IMR-90 (cell line): ENCODE measurements around the gene LPAR1. TPM values are rescaled to one million over a fixed set of nuclear protein-coding genes. Genes with fewer than 3 reads are reported as not detected.

ENCODE experiments used
- ATAC-seq: fragments of 200-7000 bp; cut with Tn5 transposase; 2 replicates; pipeline ENCODE4 v1.9.1; 2020; ENCODE audit warnings: low read depth, mild to moderate bottlenecking, moderate library complexity
- BruUV-seq: library from RNA; stranded (reverse); fragments of 400-500 nt; replicated peaks from 2 replicates; lab custom pipeline; 2021; lab: Mats Ljungman, UMichigan
- CTCF ChIA-PET: fragments of 300-600 bp; formaldehyde crosslinking; extraction: SDS; loops from one replicate; lab custom pipeline; 2021; ENCODE audit warnings: antibody characterized with exemption; lab: Yijun Ruan, JAX
- POLR2A ChIA-PET: fragments of 300-600 bp; sonication (Branson Sonifier 250); formaldehyde crosslinking; loops from one replicate; lab custom pipeline; 2022; ENCODE audit warnings: antibody characterized with exemption; ENCODE audit not compliant: unreplicated experiment; lab: Charles Lee
- DNase-seq: peaks from one replicate; pipeline ENCODE4 v3.0.0; 2013
- H2AFZ ChIP-seq: replicated peaks from 2 replicates; pipeline ENCODE3; 2013; ENCODE audit warnings: low read length, mild to moderate bottlenecking; ENCODE audit not compliant: poor library complexity
- H2AK5ac ChIP-seq: 2 replicates; pipeline ENCODE4 v1.6.1; 2013; ENCODE audit warnings: low read depth, low read length, inconsistent platforms
- H2AK9ac ChIP-seq: replicated peaks from 2 replicates; pipeline ENCODE3; 2013; ENCODE audit warnings: mild to moderate bottlenecking, low read depth, low read length, moderate library complexity; ENCODE audit not compliant: poor library complexity
- H2BK120ac ChIP-seq: 2 replicates; pipeline ENCODE4 v1.6.1; 2013; ENCODE audit warnings: low read depth, low read length, inconsistent platforms
- H2BK15ac ChIP-seq: 3 replicates; pipeline ENCODE4 v1.6.1; 2013; ENCODE audit warnings: low read depth, low read length, inconsistent platforms
- H2BK20ac ChIP-seq: 2 replicates; pipeline ENCODE4 v1.6.1; 2013; ENCODE audit warnings: low read depth, mild to moderate bottlenecking, inconsistent platforms, low read length, moderate library complexity
- H2BK5ac ChIP-seq: 2 replicates; pipeline ENCODE4 v1.6.1; 2013; ENCODE audit warnings: mild to moderate bottlenecking, low read depth, low read length, inconsistent platforms; ENCODE audit not compliant: poor library complexity, severe bottlenecking
- H3K14ac ChIP-seq: replicated peaks from 2 replicates; pipeline ENCODE4 v1.6.1; 2013; ENCODE audit warnings: low read depth, low read length, inconsistent platforms
- H3K18ac ChIP-seq: 2 replicates; pipeline ENCODE4 v1.6.1; 2013; ENCODE audit warnings: low read depth, low read length, control low read depth
- H3K23ac ChIP-seq: 2 replicates; pipeline ENCODE4 v1.6.1; 2013; ENCODE audit warnings: low read depth, low read length, inconsistent platforms
- H3K27ac ChIP-seq: 2 replicates; pipeline ENCODE4 v1.5.1; 2013; ENCODE audit warnings: mild to moderate bottlenecking, control low read depth, low read length; ENCODE audit not compliant: insufficient read depth
- H3K27me3 ChIP-seq: 2 replicates; pipeline ENCODE4 v1.6.1; 2013; ENCODE audit warnings: low read length; ENCODE audit not compliant: control insufficient read depth, insufficient read depth
- H3K36me3 ChIP-seq: 2 replicates; pipeline ENCODE4 v1.6.1; 2013; ENCODE audit warnings: low read length, mixed read lengths; ENCODE audit not compliant: control insufficient read depth, insufficient read depth
- H3K4ac ChIP-seq: 2 replicates; pipeline ENCODE4 v1.6.1; 2013; ENCODE audit warnings: low read depth, low read length, inconsistent platforms
- H3K4me1 ChIP-seq: 2 replicates; pipeline ENCODE4 v1.6.1; 2013; ENCODE audit warnings: low read length, mixed read lengths; ENCODE audit not compliant: control insufficient read depth, insufficient read depth
- H3K4me2 ChIP-seq: 2 replicates; pipeline ENCODE4 v1.6.1; 2013; ENCODE audit warnings: low read depth, mild to moderate bottlenecking, control low read depth, low read length, moderate library complexity
- H3K4me3 ChIP-seq: 2 replicates; pipeline ENCODE4 v1.5.1; 2013; ENCODE audit warnings: low read depth, mild to moderate bottlenecking, control low read depth, low read length, moderate library complexity; ENCODE audit not compliant: insufficient read depth
- H3K56ac ChIP-seq: 2 replicates; pipeline ENCODE4 v1.6.1; 2013; ENCODE audit warnings: low read length, inconsistent platforms; ENCODE audit not compliant: insufficient read depth; ENCODE audit errors: extremely low read depth
- H3K79me1 ChIP-seq, 2 experiments: 2 replicates each; pipeline ENCODE4 v1.6.1; 2013; ENCODE audit warnings: low read length in 2 of 2, inconsistent platforms in 1 of 2, low read depth in 1 of 2
- H3K9ac ChIP-seq: 2 replicates; pipeline ENCODE4 v1.6.1; 2013; ENCODE audit warnings: low read depth, low read length, control low read depth
- H3K9me1 ChIP-seq: 2 replicates; pipeline ENCODE4 v1.6.1; 2013; ENCODE audit warnings: low read length, inconsistent platforms; ENCODE audit not compliant: insufficient read depth
- H3K9me3 ChIP-seq: 2 replicates; pipeline ENCODE4 v1.6.1; 2013; ENCODE audit warnings: low read length; ENCODE audit not compliant: control insufficient read depth, insufficient read depth
- H4K20me1 ChIP-seq: 2 replicates; pipeline ENCODE4 v1.6.1; 2013; ENCODE audit warnings: low read length, inconsistent platforms; ENCODE audit not compliant: insufficient read depth
- H4K5ac ChIP-seq: 2 replicates; pipeline ENCODE4 v1.6.1; 2013; ENCODE audit warnings: mild to moderate bottlenecking, low read depth, low read length, control low read depth
- H4K8ac ChIP-seq, 2 experiments: 2 replicates each; pipeline ENCODE4 v1.6.1; 2013; ENCODE audit warnings: low read depth in 2 of 2, low read length in 2 of 2, control low read depth in 1 of 2, inconsistent platforms in 1 of 2
- H4K91ac ChIP-seq: 2 replicates; pipeline ENCODE4 v1.6.1; 2013; ENCODE audit warnings: low read depth, low read length, inconsistent platforms; ENCODE audit not compliant: insufficient read depth
- BHLHE40 ChIP-seq: fragments of 150-350 bp; IDR thresholded peaks from 2 replicates; pipeline ENCODE4 v1.6.1; 2016; ENCODE audit warnings: mild to moderate bottlenecking, low read depth, low read length
- CEBPB ChIP-seq: IDR thresholded peaks from 2 replicates; pipeline ENCODE4 v1.6.1; 2012; ENCODE audit warnings: low read depth, low read length, improper control_type of control experiment
- CHD1 ChIP-seq: IDR thresholded peaks from 2 replicates; pipeline ENCODE4 v1.6.1; 2012; ENCODE audit warnings: low read depth, low read length, improper control_type of control experiment
- CTCF ChIP-seq: conservative IDR thresholded peaks from 2 replicates; pipeline ENCODE4 v1.5.1; 2012; ENCODE audit warnings: mild to moderate bottlenecking, low read depth, low read length, improper control_type of control experiment
- FOS ChIP-seq: fragments of 150-350 bp; IDR thresholded peaks from 2 replicates; pipeline ENCODE4 v1.6.1; 2016; ENCODE audit warnings: low read depth, low read length
- MAFK ChIP-seq: IDR thresholded peaks from 2 replicates; pipeline ENCODE4 v1.6.1; 2012; ENCODE audit warnings: low read depth, low read length, improper control_type of control experiment
- MAZ ChIP-seq: IDR thresholded peaks from 2 replicates; pipeline ENCODE4 v1.6.1; 2012; ENCODE audit warnings: low read depth, mild to moderate bottlenecking, low read length, improper control_type of control experiment, moderate library complexity, borderline replicate concordance
- MXI1 ChIP-seq: IDR thresholded peaks from 2 replicates; pipeline ENCODE4 v1.6.1; 2012; ENCODE audit warnings: low read depth, mild to moderate bottlenecking, low read length, moderate library complexity, borderline replicate concordance
- NFE2L2 ChIP-seq: fragments of 150-350 bp; IDR thresholded peaks from 2 replicates; pipeline ENCODE4 v1.6.1; 2016; ENCODE audit warnings: low read depth, mild to moderate bottlenecking, low read length
- POLR2A ChIP-seq: IDR thresholded peaks from 2 replicates; pipeline ENCODE4 v1.6.1; 2012; ENCODE audit warnings: mild to moderate bottlenecking, low read depth, low read length
- RAD21 ChIP-seq: IDR thresholded peaks from 2 replicates; pipeline ENCODE4 v1.6.1; 2012; ENCODE audit warnings: low read length, improper control_type of control experiment
- RCOR1 ChIP-seq: IDR thresholded peaks from 2 replicates; pipeline ENCODE4 v1.6.1; 2012; ENCODE audit warnings: mild to moderate bottlenecking, low read length, improper control_type of control experiment; ENCODE audit not compliant: insufficient replicate concordance
- RFX5 ChIP-seq: IDR thresholded peaks from 2 replicates; pipeline ENCODE4 v1.8.0; 2012; ENCODE audit warnings: low read depth, mild to moderate bottlenecking, low read length, moderate library complexity
- SMC3 ChIP-seq: fragments of 150-350 bp; IDR thresholded peaks from 2 replicates; pipeline ENCODE4 v1.6.1; 2016; ENCODE audit warnings: low read depth, mild to moderate bottlenecking, antibody characterized with exemption, low read length, moderate library complexity
- USF2 ChIP-seq: fragments of 150-350 bp; IDR thresholded peaks from 2 replicates; pipeline ENCODE4 v1.6.1; 2017; ENCODE audit warnings: mild to moderate bottlenecking, antibody characterized with exemption, low read length, low read depth
- WGBS, 2 experiments: methylation state at CpG; one replicate each; pipeline versions ENCODE4 v1.1.5 to v1.1.7; 2013; ENCODE audit warnings: missing lambda C conversion rate in 2 of 2; ENCODE audit not compliant: insufficient read length in 1 of 2; ENCODE audit errors: extremely low coverage in 2 of 2; 5-methylcytosine and 5-hydroxymethylcytosine counted together
- dilution Hi-C: fragments of 300-500 bp; cut with HindIII; formaldehyde crosslinking; loops from one replicate; pipeline ENCODE4 v1.14.3; 2018; ENCODE audit warnings: low sequenced_read_pairs; ENCODE audit not compliant: unreplicated experiment
- in situ Hi-C: fragments of 300-500 bp; cut with MboI; formaldehyde crosslinking; loops from 3 replicates; pipeline ENCODE4 v1.14.3; 2019; ENCODE audit warnings: low sequenced_read_pairs, inconsistent platforms, mixed read lengths
- intact Hi-C: fragments of 100-400 bp; cut with micrococcal nuclease; formaldehyde crosslinking; loops from 2 replicates; pipeline ENCODE4 v1.10.0; 2022
- polyA plus RNA-seq, 3 experiments: library from polyadenylated mRNA; depleted of rRNA; stranded (reverse); fragments of >200 nt; gene quantifications; 2 replicates each; pipeline ENCODE4 v1.2.3, GENCODE V29; 2012; ENCODE audit warnings: low replicate concordance in 1 of 3
- total RNA-seq: library from RNA; depleted of rRNA; stranded (reverse); fragments of >200 nt; gene quantifications from 2 replicates; pipeline ENCODE4 v1.2.3, GENCODE V29; 2012

LPAR1 gene
- total and polyA plus RNA-seq, 2 of the 4 experiments (the other 2 are of a cell fraction): 171 to 315 TPM

- H3K4me2 ChIP-seq: peak overlapping the region; percentile 63; the same call in 1 of the 2 replicates
- ATAC-seq (peak; percentile 18), DNase-seq (peak; percentile 90)
- peak overlapping the region; percentile 90 for H2BK15ac ChIP-seq
- peak overlapping the region; percentile 92 for H4K5ac ChIP-seq
- H2AK9ac ChIP-seq: peak overlapping the region; percentile 85
- in situ Hi-C loops (loop anchor here (25.0 kb wide), 1 partner anchor 282 kb away; no protein-coding TSS in a partner anchor), dilution Hi-C loops (no loop called here), intact Hi-C loops (loop anchor here (5.0 to 10.0 kb wide), 3 partner anchors 122 to 375 kb away; no protein-coding TSS in a partner anchor)
- H4K91ac ChIP-seq: peak overlapping the region; percentile 98
- H4K20me1 ChIP-seq: peaks cover 21% of the 10 kb centered on the region; the same call in 1 of the 2 replicates
- H3K9me1 ChIP-seq: peaks cover 23% of the 10 kb centered on the region
- peak overlapping the region; percentile 93 for H2BK120ac ChIP-seq
- H3K79me1 ChIP-seq: peaks cover 30 to 73% of the 10 kb centered on the region in 2 experiments
- peak overlapping the region; percentile 95; the same call in 1 of the 2 replicates for H3K56ac ChIP-seq
- H3K36me3 ChIP-seq: peaks cover 11% of the 10 kb centered on the region
- peak overlapping the region; percentile 37 to 88 for H4K8ac ChIP-seq
- ChIA-PET POLR2A (interaction anchor here (0.8 kb wide), 1 partner anchor 76 kb away, joined by 3 read pairs; no protein-coding TSS in a partner anchor), CTCF (interaction anchor here (0.7 to 0.8 kb wide), 2 partner anchors 35 to 43 kb away, joined by 3 read pairs; no protein-coding TSS in a partner anchor)
- 60% methylated on average over 1 of the region's 3 CpGs; no CpG with 5 or more reads in 1 of the 2 experiments for WGBS, 2 experiments
- H2BK20ac ChIP-seq: peak overlapping the region; percentile 70
- no peaks in the 10 kb centered on the region for H3K9me3 ChIP-seq
- peak overlapping the region; percentile 100 for H2BK5ac ChIP-seq
- peak overlapping the region; percentile 76 for H3K9ac ChIP-seq
- H3K18ac ChIP-seq: peak overlapping the region; percentile 89
- H3K4ac ChIP-seq: peak overlapping the region; percentile 99
- BruUV-seq: no TSS peak
- peak overlapping the region; percentile 91 for H3K14ac ChIP-seq
- H2AK5ac ChIP-seq: peak overlapping the region; percentile 93
- peak overlapping the region; percentile 94 for H3K23ac ChIP-seq
- no peaks in the 10 kb centered on the region for H3K27me3 ChIP-seq
- H2AFZ ChIP-seq: no peak overlapping the region
- peak overlapping the region; percentile 88 for H3K27ac ChIP-seq
- no peak overlapping the region for H3K4me3 ChIP-seq
- H3K4me1 ChIP-seq: peaks cover 33% of the 10 kb centered on the region
- peak; percentile 62; the same call in 1 of the 2 replicates for TF ChIP-seq FOS
- TF ChIP-seq MAZ: no peak
- TF ChIP-seq CTCF: no peak
- TF ChIP-seq MXI1: no peak
- TF ChIP-seq RCOR1: no peak
- peak; percentile 70 for TF ChIP-seq MAFK
- no peak for TF ChIP-seq BHLHE40
- TF ChIP-seq RAD21: peak; percentile 33; the same call in 1 of the 2 replicates
- no peak for TF ChIP-seq SMC3
- no peak for TF ChIP-seq CHD1
- no peak for TF ChIP-seq POLR2A
- no peak for TF ChIP-seq CEBPB
- peak; percentile 65 for TF ChIP-seq USF2
- TF ChIP-seq RFX5: no peak
- peak; percentile 96 for TF ChIP-seq NFE2L2
Observed at GRCh38 chr9:110919609-110920008, 118.7 kb downstream of the LPAR1 start.
